Naive B cell (primary cell): Measurements from ENCODE around the gene MRPL46. TPM values are rescaled to one million over a fixed set of nuclear protein-coding genes. Genes with fewer than 3 reads are reported as not detected.

Experiments
- ATAC-seq, 2 donors: fragments of 150-1000 bp; cut with Tn5 transposase; 2 replicates each; pipeline ENCODE4 v1.10.0; 2021; ENCODE audit warnings: low read depth in 2 of 2, mild to moderate bottlenecking in 2 of 2, moderate library complexity in 2 of 2
- DNase-seq: peaks from one replicate; pipeline ENCODE4 v3.0.0; 2022
- H3K27ac Mint-ChIP-seq, 6 donors: one replicate each; pipeline ENCODE4 v1.8.0; 2020 to 2022; ENCODE audit warnings: mild to moderate bottlenecking in 6 of 6, mixed read lengths in 6 of 6, moderate library complexity in 5 of 6, inconsistent platforms in 2 of 6
- H3K27me3 Mint-ChIP-seq, 3 donors: one replicate each; pipeline ENCODE4 v1.8.0; 2021 to 2022; ENCODE audit warnings: mixed read lengths in 3 of 3, mild to moderate bottlenecking in 1 of 3
- H3K36me3 Mint-ChIP-seq, 2 donors: one replicate each; pipeline ENCODE4 v1.8.0; 2020 to 2022; ENCODE audit warnings: mixed read lengths in 2 of 2, inconsistent platforms in 1 of 2, mild to moderate bottlenecking in 1 of 2
- H3K4me1 Mint-ChIP-seq, 3 donors: one replicate each; pipeline ENCODE4 v1.8.0; 2020 to 2022; ENCODE audit warnings: mixed read lengths in 3 of 3, inconsistent platforms in 1 of 3, mild to moderate bottlenecking in 1 of 3, moderate library complexity in 1 of 3
- H3K4me3 Mint-ChIP-seq, 8 donors: one replicate each; pipeline ENCODE4 v1.8.0; 2020 to 2022; ENCODE audit warnings: mild to moderate bottlenecking in 8 of 8, mixed read lengths in 8 of 8, moderate library complexity in 8 of 8, inconsistent platforms in 2 of 8
- H3K9me3 Mint-ChIP-seq, 7 donors: one replicate each; pipeline ENCODE4 v1.8.0; 2020 to 2022; ENCODE audit warnings: mixed read lengths in 7 of 7, mild to moderate bottlenecking in 5 of 7, inconsistent platforms in 2 of 7, moderate library complexity in 1 of 7
- polyA plus RNA-seq, 6 donors: library from polyadenylated mRNA; unstranded; fragments of 300-500 nt; fragmentation: Illumina TruSeq; gene quantifications; one replicate each; pipeline ENCODE4 v1.2.3, GENCODE V29; 2021; ENCODE audit warnings: low read depth in 6 of 6

Gene MRPL46
- 10 to 100 TPM; 32.0 to 68.3 (median 53.2) TPM for polyA plus RNA-seq

DNA sequence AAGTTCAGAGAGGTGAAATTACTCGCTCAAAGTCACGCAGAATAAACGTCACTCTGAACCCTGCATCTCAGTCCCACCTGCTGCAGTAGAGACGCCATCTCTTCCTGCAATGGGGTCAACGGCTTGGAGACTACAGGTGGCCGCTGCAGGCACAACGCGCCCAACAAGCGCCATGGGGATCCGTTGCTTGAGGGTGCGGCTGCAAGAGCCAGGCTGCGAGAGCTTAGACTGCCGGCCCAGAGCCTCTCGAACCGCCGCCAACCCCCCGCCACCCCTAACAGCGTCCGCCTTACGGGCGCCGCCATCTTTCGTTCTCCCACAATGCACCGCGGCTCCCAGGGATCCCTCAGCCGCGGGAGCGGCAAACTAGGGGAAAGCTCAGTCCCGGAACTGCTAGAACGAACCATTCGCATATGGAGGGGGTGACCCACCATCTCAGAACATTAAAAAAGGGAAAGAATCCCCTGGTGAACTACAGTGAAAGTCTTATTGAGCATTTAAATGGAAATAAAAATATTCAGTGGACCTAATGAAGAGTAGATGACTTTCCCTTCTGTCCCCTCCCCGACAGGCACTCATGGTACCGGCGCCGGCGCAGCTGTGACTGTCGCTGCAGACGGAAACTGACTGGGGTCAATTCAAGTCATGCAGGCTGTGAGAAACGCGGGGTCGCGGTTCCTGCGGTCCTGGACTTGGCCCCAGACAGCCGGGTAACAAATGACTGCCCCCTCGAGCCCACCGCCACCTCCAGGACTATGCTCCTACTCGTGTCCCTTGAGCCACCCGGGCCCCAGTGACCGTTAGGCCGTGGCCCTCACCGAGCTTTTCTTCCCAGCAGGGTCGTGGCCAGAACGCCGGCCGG, at the start of gene MRPL46, which contains the start of gene MRPS11:
Gene MRPL46 (minus strand): TSS at position 316 of the 862 bp plus-strand sequence. CDS start 11 bp downstream, at position 305.
Gene MRPS11 (plus strand): TSS at position 636 of the 862 bp plus-strand sequence. CDS start 10 bp downstream, at position 646.
- DNase-seq (peak; percentile 90), ATAC-seq (peak; percentile 91)
- Mint-ChIP-seq H3K27ac (peak within 1 kb of the TSS; percentile 96 to 99 (median 98)), H3K9me3 (no peaks in the 10 kb centered on the region), H3K4me1 (peaks cover 10 to 40% (median 21%) of the 10 kb centered on the region in 3 donors), H3K27me3 (no peaks in the 10 kb centered on the region), H3K4me3 (peak within 1 kb of the TSS in 7 of 8 donors; percentile 90 to 98 (median 97)), H3K36me3 (peaks cover 17 to 22% of the 10 kb centered on the region in 2 donors)

DNA sequence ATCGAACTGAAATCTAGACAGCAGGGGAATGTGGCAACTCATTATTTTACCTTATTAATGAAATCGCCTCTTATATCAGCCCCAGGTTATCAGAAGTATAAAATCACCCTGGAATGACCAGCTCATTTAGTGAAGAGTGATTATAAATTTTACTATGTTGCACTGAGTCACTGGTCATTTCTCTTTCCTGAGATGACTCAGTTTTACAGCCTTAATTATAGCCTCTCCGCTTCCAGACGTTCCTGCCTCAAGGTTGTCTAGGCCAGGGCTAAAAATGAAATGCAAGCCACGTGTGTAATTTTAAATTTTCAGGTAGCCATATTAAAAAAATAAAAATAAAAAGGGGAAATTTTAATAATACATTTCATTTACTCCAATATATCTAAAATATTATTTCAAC, 46.0 kb upstream of the MRPL46 start:
- Mint-ChIP-seq H3K4me3 (no peak overlapping the region), H3K27ac (no peak overlapping the region), H3K36me3 (peaks cover 31 to 46% of the 10 kb centered on the region in 2 donors), H3K4me1 (no peaks in the 10 kb centered on the region), H3K9me3 (no peaks in the 10 kb centered on the region), H3K27me3 (no peaks in the 10 kb centered on the region)
- no peak for DNase-seq
- no peak for ATAC-seq

DNA sequence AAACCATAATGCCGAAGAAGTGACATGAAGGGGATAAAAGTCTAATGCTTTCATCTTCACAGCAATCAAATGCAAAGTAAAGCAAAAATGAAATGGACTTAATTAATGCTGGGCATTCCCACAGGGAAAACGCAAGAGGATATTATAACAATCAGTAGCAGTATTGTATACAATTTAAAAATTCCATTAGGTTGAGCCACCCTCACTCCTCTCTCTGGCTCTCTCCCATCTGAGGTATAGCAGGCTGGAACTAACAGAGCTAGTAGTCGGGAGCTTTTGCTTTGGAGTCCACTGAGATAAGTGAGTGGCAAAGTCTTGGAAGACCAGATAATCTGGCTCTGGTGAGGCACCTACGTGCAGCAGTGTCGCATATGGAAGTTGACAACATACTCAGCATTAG, 45.4 kb upstream of the MRPL46 start:
- DNase-seq (no peak), ATAC-seq (no peak)
- Mint-ChIP-seq H3K36me3 (peaks cover 31 to 46% of the 10 kb centered on the region in 2 donors), H3K4me1 (no peaks in the 10 kb centered on the region), H3K27me3 (no peaks in the 10 kb centered on the region), H3K27ac (no peak overlapping the region), H3K9me3 (no peaks in the 10 kb centered on the region), H3K4me3 (peak overlapping the region in 1 of 8 donors; percentile 65)

DNA sequence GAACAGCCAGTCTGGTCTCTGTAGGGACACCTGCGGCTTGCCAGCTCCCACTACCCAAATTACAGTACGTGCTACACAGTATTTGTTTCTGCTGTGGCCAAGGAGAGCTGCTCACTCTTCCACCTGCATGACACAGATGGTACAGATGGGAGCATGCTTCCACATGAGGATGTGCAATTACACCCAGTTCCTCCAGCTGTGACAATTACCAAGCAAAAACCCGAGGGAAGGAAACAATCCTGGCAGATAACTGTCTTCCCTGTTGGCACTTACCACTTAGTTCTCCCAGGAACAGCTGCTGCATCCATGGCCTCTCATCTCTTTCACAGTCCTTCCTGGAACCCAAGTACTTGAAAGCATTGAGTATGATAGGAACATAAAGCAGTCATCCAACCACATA, 44.9 kb upstream of the MRPL46 start:
- Mint-ChIP-seq H3K36me3 (peaks cover 31 to 46% of the 10 kb centered on the region in 2 donors), H3K4me3 (no peak overlapping the region), H3K4me1 (no peaks in the 10 kb centered on the region), H3K9me3 (no peaks in the 10 kb centered on the region), H3K27ac (no peak overlapping the region), H3K27me3 (no peaks in the 10 kb centered on the region)
- no peak for ATAC-seq
- no peak for DNase-seq

DNA sequence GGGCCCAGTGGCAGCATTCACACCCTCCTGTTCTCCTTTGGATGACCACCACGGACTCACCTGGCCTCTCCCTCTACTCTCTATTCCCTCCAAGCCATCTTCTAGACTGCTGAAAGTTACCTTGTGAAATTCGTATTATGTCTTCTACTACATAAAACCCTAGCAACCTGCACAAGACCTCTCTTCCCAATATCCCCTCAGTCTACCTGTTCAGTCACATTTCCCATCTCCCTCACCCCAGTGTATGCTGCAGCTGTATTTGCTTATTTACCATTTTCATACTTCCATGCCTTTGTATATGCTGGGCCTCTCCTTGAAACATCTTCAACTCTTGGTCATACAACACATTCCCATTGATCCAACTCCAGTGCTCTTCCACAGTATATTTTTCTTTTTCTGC, 44.0 kb upstream of the MRPL46 start:
- H3K36me3 Mint-ChIP-seq, result peaks cover 30 to 46% of the 10 kb centered on the region in 2 donors
- H3K27me3 Mint-ChIP-seq, result no peaks in the 10 kb centered on the region
- peak overlapping the region in 1 of 8 donors; percentile 1 for H3K4me3 Mint-ChIP-seq
- H3K4me1 Mint-ChIP-seq, result no peaks in the 10 kb centered on the region
- no peaks in the 10 kb centered on the region for H3K9me3 Mint-ChIP-seq
- no peak for ATAC-seq
- no peak for DNase-seq
- H3K27ac Mint-ChIP-seq, result no peak overlapping the region

DNA sequence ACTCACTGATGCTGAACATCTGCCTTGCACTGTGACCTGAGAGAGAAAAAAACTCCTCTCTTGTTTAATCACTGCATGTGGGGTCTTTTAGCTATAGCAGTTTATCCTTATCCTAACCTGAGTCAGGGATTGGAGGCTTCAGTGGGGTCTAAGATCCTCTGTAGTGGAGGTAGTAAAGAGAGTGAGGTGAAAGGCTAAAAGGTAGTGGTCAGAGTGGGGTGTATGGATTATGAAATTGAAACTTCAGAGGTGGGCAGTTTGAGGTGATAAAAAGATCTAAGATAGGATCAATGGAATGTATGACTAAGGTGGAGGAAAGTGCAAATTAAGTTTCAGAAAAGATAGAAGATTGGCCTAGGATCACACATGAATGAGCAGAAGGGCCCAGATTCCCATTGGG, 42.8 kb upstream of the MRPL46 start:
- ATAC-seq, result no peak
- no peak for DNase-seq
- peaks cover 27 to 46% of the 10 kb centered on the region in 2 donors for H3K36me3 Mint-ChIP-seq
- no peaks in the 10 kb centered on the region for H3K9me3 Mint-ChIP-seq
- H3K27ac Mint-ChIP-seq, result no peak overlapping the region
- H3K4me1 Mint-ChIP-seq, result no peaks in the 10 kb centered on the region
- no peaks in the 10 kb centered on the region for H3K27me3 Mint-ChIP-seq
- no peak overlapping the region for H3K4me3 Mint-ChIP-seq

DNA sequence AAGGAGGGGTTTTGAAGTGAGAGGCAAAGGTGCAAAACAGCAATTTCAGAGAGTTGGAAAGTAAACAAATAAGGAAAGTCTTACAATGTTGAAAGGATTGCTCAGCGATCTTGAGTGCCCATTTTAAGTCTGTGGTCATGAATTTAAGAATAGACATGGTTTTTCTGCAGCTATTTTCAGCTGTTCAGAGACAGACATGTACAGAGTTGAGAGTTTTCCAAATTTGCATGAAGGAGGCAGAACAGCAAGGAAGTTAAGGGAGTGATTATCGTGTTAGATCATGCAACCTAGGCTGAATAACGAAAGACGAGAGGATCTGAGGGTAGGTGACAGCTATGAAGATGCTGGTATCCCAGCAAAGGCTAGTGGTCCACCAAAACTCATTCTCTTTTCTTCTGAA, 42.1 kb upstream of the MRPL46 start:
- Mint-ChIP-seq H3K36me3 (peaks cover 27 to 46% of the 10 kb centered on the region in 2 donors), H3K27ac (no peak overlapping the region), H3K4me3 (no peak overlapping the region), H3K27me3 (no peaks in the 10 kb centered on the region), H3K9me3 (no peaks in the 10 kb centered on the region), H3K4me1 (no peaks in the 10 kb centered on the region)
- ATAC-seq, result no peak
- no peak for DNase-seq

DNA sequence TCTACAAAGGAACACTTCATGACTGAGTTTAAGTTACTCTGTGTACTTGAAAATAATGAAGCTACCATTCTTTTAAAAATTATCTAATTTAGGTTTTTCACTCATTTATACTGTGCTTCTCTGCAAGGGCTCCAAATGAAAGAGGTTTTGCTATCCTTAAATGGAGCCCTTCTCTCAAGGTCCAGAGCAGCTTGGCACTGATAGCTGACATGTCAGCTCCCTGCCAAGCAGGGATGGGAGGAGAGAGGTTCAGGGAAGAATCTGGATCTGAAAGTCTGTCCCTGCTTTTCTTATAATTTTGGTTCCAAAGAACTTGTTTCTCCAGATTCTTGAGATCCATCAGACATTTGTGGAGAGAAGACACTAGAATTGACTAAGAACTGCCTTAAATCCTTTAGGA, 39.4 kb upstream of the MRPL46 start:
- H3K9me3 Mint-ChIP-seq, result no peaks in the 10 kb centered on the region
- no peak overlapping the region for H3K4me3 Mint-ChIP-seq
- peaks cover 22 to 31% of the 10 kb centered on the region in 2 donors for H3K36me3 Mint-ChIP-seq
- H3K4me1 Mint-ChIP-seq, result no peaks in the 10 kb centered on the region
- ATAC-seq, result no peak
- DNase-seq, result no peak
- no peak overlapping the region for H3K27ac Mint-ChIP-seq
- H3K27me3 Mint-ChIP-seq, result no peaks in the 10 kb centered on the region

DNA sequence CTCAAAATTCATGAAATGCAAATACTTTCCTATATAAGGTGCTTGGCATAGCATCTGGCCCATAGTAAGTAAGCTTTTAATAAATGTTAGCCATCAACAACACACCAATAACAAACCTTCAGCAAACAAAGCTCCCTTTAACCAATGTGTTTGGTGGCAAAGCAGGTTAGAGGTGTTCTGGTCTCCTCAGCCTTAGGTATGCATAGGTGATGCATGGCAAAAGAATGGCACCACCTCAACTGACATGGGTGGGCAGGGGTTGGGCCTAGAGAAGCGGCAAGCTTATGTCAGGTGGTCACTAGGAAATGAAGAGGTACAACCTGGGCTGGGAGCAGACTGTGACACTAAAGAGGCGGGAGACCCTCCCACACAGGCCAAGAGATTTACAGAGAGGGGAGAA, 38.5 kb upstream of the MRPL46 start:
- Mint-ChIP-seq H3K4me3 (no peak overlapping the region), H3K9me3 (no peaks in the 10 kb centered on the region), H3K27ac (peak overlapping the region in 1 of 6 donors; percentile 48), H3K27me3 (no peaks in the 10 kb centered on the region), H3K4me1 (no peaks in the 10 kb centered on the region), H3K36me3 (peaks cover 22% of the 10 kb centered on the region in 2 donors)
- no peak for ATAC-seq
- DNase-seq, result no peak

DNA sequence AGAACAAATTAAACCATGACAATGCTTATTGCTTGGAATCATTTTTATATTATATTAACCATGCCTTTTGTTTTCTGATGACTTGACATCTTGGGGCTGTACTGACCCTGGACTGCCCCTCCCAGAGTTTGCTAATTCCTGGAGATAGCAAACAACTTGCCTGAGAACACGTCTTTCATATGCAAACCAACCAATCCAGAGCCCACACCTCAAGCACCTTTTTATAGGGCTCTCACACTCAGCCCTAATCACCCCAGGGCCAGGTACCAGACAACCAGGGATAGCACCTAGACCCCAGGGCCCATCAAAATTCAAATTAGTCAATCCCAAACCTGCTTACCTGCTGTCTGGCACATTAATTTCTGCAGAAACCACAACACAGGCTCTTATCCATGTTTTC, 37.3 kb upstream of the MRPL46 start:
- no peak overlapping the region for H3K4me3 Mint-ChIP-seq
- DNase-seq, result no peak
- no peaks in the 10 kb centered on the region for H3K4me1 Mint-ChIP-seq
- no peak for ATAC-seq
- no peaks in the 10 kb centered on the region for H3K9me3 Mint-ChIP-seq
- H3K27ac Mint-ChIP-seq, result no peak overlapping the region
- H3K27me3 Mint-ChIP-seq, result no peaks in the 10 kb centered on the region
- peaks cover 13% of the 10 kb centered on the region in 2 donors for H3K36me3 Mint-ChIP-seq

DNA sequence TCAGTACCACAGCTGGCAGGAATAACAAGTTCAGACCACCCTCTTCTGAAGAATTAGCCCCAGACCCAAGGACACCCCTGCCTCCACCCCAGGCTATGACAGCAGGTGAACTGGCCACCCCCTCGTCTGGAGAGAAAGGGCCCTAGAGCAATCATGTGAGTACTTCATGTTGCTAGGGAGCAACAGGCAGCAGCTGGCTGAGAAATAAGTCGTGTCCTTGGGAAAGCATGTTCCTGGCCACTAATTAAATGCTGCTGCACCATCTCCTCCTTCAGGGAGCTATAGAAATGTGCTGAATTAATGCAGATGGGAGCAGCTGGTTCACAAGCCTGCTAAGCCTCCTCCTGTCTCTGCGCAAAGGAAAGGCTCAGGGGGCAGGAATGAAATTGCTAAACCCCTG, 31.8 kb upstream of the MRPL46 start:
- H3K9me3 Mint-ChIP-seq, result no peaks in the 10 kb centered on the region

DNA sequence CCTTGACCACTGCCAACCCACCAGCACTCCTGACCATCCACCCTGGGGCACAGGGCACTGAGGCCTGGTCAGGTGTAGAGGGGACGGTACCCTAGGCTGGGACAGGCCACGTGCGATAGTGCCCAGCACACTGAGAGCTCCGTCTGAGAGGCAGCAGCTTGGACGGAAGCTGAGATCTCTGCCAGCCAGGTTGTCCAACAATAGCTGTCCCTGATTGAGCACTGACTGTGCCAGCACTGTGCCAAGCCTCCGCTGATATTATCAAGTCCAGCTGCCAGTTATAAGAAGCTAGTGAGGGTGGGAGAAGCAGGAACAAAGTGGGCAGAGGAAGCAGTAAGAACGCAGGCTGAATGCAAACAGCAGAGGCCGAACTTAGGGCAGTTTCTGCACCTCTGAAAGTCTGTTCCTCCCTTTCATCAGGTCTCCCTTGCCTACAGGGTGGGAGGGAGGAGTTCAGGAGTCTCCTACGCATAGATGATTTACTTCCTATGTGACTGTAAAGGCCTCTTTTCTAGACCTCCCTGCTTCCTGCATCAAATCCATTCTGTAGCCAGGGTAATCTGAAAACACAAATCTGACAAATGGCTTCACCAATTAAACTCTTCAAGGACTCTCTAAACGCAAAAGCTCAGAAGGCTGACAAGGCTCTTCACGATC, 30.0 kb upstream of the MRPL46 start:
- H3K4me1 Mint-ChIP-seq, result no peaks in the 10 kb centered on the region
- H3K4me3 Mint-ChIP-seq, result no peak overlapping the region
- H3K27ac Mint-ChIP-seq, result no peak overlapping the region
- no peaks in the 10 kb centered on the region for H3K9me3 Mint-ChIP-seq
- H3K36me3 Mint-ChIP-seq, result no peaks in the 10 kb centered on the region
- no peaks in the 10 kb centered on the region for H3K27me3 Mint-ChIP-seq
- no peak for DNase-seq
- ATAC-seq, result no peak

More for the DNA sequence above, 31.8 kb upstream of the MRPL46 start:
- Mint-ChIP-seq H3K36me3 (peaks cover 0 to 2% of the 10 kb centered on the region in 2 donors), H3K4me1 (no peaks in the 10 kb centered on the region), H3K4me3 (no peak overlapping the region), H3K27me3 (no peaks in the 10 kb centered on the region), H3K27ac (no peak overlapping the region)
- no peak for ATAC-seq
- no peak for DNase-seq

DNA sequence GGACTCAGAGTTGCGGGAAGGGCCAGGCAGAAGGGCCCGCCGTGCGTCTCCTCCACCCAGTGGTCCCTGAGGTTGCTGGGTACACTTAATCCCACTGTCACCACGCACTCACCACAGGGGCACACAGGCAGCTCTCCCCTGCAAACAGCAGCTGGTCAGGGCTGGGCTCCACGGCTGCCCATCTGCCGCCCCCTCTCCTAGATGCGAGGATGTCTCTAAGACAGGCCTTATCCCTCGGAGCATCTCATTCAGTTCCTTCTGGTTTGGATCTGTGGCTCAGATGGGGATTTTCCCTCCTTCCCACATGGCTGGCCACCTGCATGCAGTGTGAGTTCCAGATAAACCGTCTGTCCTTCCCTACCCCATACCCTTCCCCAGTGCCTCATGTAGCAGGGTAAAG, 26.7 kb upstream of the MRPL46 start:
- Mint-ChIP-seq H3K27ac (no peak overlapping the region), H3K9me3 (no peaks in the 10 kb centered on the region), H3K4me3 (no peak overlapping the region), H3K4me1 (no peaks in the 10 kb centered on the region), H3K27me3 (no peaks in the 10 kb centered on the region), H3K36me3 (no peaks in the 10 kb centered on the region)
- ATAC-seq (no peak), DNase-seq (no peak)

DNA sequence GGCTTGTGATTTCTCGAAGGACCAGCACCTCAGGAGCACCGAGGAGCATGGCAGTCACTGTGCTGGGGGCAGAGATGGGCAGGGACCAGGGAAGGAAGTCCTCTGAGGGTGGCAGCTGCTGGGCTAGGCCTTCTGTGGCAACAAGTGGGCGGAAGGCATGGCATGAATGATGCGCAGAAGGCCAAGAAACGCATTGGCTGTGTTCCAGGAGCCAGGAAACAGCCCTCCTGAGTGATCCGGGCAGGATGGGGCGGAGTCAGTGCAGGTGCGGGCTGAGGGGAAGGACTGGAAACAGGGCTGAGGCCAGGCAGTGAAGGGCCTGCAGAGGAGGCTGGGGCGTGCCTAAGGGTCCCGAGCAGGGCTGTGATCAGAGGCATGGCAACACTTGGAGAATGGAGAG, 24.0 kb upstream of the MRPL46 start:
- no peaks in the 10 kb centered on the region for H3K9me3 Mint-ChIP-seq
- H3K4me3 Mint-ChIP-seq, result no peak overlapping the region
- DNase-seq, result no peak
- no peak for ATAC-seq
- no peaks in the 10 kb centered on the region for H3K4me1 Mint-ChIP-seq
- H3K27me3 Mint-ChIP-seq, result no peaks in the 10 kb centered on the region
- no peaks in the 10 kb centered on the region for H3K36me3 Mint-ChIP-seq
- H3K27ac Mint-ChIP-seq, result no peak overlapping the region
